ENCODE measurements around the gene KCNMB3. TPM values are rescaled to one million over a fixed set of nuclear protein-coding genes. Genes with fewer than 3 reads are reported as not detected.

Gene KCNMB3
- total RNA-seq, 2 donors from 2014 or later: 6.5 to 8.2 TPM

GRCh38 chr3:179236669-179237301 is 14.1 kb downstream of the KCNMB3 start:
- WGBS, 2 donors: 77 to 83% methylated on average over 2 of the region's 2 CpGs
- Histone ChIP-seq H3K4me1 (no peaks in the 10 kb centered on the region), H3K9me3 (no peaks in the 10 kb centered on the region), H3K36me3 (replicated peaks in 1 of 2; ENCODE audit: insufficient read depth in 1 of 2, low read depth in 2 of 2) (peaks cover 5% of the 10 kb centered on the region in 2 donors), H3K27me3 (no peaks in the 10 kb centered on the region), H3K27ac (no peak overlapping the region), H3K4me3 (no peak overlapping the region)
- no peak for ATAC-seq
- TF ChIP-seq POLR2A (IDR thresholded peaks at IDR 0.05): no peak
- no peak for TF ChIP-seq CTCF (IDR thresholded peaks at IDR 0.05)
- intact Hi-C loops (cut with DNase I): no loop called here
- no peak for DNase-seq

GRCh38 chr3:179234199-179234598 is 16.7 kb downstream of the KCNMB3 start:
- Histone ChIP-seq H3K4me1 (no peaks in the 10 kb centered on the region), H3K36me3 (replicated peaks in 1 of 2; ENCODE audit: insufficient read depth in 1 of 2, low read depth in 2 of 2) (peaks cover 5 to 8% of the 10 kb centered on the region in 2 donors)
- no peak for DNase-seq

DNA sequence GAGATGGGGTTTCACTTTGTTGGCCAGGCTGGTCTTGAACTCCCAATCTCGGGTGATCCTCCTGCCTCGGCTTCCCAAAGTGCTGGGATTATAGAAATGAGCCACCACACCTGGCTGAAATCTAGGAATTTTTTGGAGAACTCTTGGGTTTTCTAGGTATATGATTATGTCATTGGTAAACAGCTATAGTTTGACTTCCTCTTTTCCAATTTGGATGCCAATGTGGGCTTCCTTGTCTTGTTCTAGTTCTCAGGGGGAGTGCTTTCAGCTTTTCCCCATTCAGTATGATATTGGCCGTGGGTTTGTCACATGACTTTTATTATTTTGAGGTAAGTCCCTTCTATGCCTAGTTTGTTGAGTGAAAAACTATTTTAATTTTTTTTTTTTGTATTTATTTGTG is 17.9 kb downstream of the KCNMB3 start:
- peaks cover 5 to 8% of the 10 kb centered on the region in 2 donors for H3K36me3 ChIP-seq (replicated peaks in 1 of 2; ENCODE audit: insufficient read depth in 1 of 2, low read depth in 2 of 2)
- TF ChIP-seq POLR2A (IDR thresholded peaks at IDR 0.05) (no peak), CTCF (IDR thresholded peaks at IDR 0.05) (no peak)
- no peak overlapping the region for H3K27ac ChIP-seq
- no peak overlapping the region for H3K4me3 ChIP-seq
- DNase-seq (no peak), ATAC-seq (no peak)
- H3K27me3 ChIP-seq: no peaks in the 10 kb centered on the region
- 91 to 97% methylated on average over 3 of the region's 3 CpGs for WGBS, 2 donors
- H3K9me3 ChIP-seq: no peaks in the 10 kb centered on the region
- intact Hi-C loops (cut with DNase I): no loop called here
- no peaks in the 10 kb centered on the region for H3K4me1 ChIP-seq

More at GRCh38 chr3:179234199-179234598, 16.7 kb downstream of the KCNMB3 start:
- 92% methylated on average over 4 of the region's 4 CpGs for WGBS, 2 donors
- Histone ChIP-seq H3K27me3 (no peaks in the 10 kb centered on the region), H3K27ac (no peak overlapping the region), H3K4me3 (no peak overlapping the region), H3K9me3 (no peaks in the 10 kb centered on the region)
- intact Hi-C loops (cut with DNase I): no loop called here
- TF ChIP-seq CTCF (IDR thresholded peaks at IDR 0.05) (no peak), POLR2A (IDR thresholded peaks at IDR 0.05) (no peak)
- ATAC-seq: no peak

GRCh38 chr3:179229177-179229576 is 21.7 kb downstream of the KCNMB3 start:
- TF ChIP-seq POLR2A (IDR thresholded peaks at IDR 0.05) (no peak), CTCF (IDR thresholded peaks at IDR 0.05) (no peak)
- no peak for ATAC-seq
- no peak for DNase-seq
- Histone ChIP-seq H3K27ac (no peak overlapping the region), H3K9me3 (no peaks in the 10 kb centered on the region), H3K4me3 (no peak overlapping the region), H3K4me1 (no peaks in the 10 kb centered on the region), H3K27me3 (no peaks in the 10 kb centered on the region), H3K36me3 (replicated peaks in 1 of 2; ENCODE audit: insufficient read depth in 1 of 2, low read depth in 2 of 2) (peaks cover 3 to 5% of the 10 kb centered on the region in 2 donors)
- intact Hi-C loops (cut with DNase I): no loop called here
- WGBS, 2 donors: 86% methylated on average over 5 of the region's 5 CpGs

DNA sequence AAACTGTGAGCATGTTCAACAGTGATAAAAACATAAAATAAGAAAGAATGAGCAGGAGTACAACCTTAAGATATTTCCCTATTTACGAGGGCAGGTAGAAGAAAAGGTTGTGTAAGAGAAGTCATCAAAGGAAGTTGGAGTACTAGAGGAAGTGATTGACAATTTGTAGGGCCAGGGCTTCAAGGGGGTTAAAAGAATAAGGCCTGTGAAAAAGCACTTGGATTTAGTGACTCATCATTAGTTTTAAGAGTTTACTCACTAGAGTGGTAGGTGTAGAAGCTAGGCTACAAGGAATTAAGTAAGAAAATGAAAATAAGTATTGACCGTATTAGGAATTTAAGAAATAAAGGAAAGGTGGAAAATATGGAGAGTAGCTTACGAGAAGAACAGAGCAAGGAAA is 23.6 kb downstream of the KCNMB3 start:
- no peak for ATAC-seq
- Histone ChIP-seq H3K36me3 (replicated peaks in 1 of 2; ENCODE audit: insufficient read depth in 1 of 2, low read depth in 2 of 2) (peaks cover 3% of the 10 kb centered on the region in 2 donors), H3K27me3 (no peaks in the 10 kb centered on the region)

More for the DNA sequence above, 23.6 kb downstream of the KCNMB3 start:
- TF ChIP-seq POLR2A (IDR thresholded peaks at IDR 0.05): no peak
- TF ChIP-seq CTCF (IDR thresholded peaks at IDR 0.05): no peak
- intact Hi-C loops (cut with DNase I): no loop called here
- WGBS, 2 donors: 92 to 95% methylated on average over 3 of the region's 3 CpGs
- no peaks in the 10 kb centered on the region for H3K9me3 ChIP-seq
- H3K4me3 ChIP-seq: no peak overlapping the region
- H3K27ac ChIP-seq: no peak overlapping the region
- H3K4me1 ChIP-seq: no peaks in the 10 kb centered on the region
- DNase-seq: no peak

Measured in body of pancreas (tissue), 4 donors.